IMR-90 (cell line): Measurements from ENCODE around the gene MUC5B. TPM values are rescaled to one million over a fixed set of nuclear protein-coding genes. Genes with fewer than 3 reads are reported as not detected.

Experiments
- ATAC-seq: fragments of 200-7000 bp; cut with Tn5 transposase; 2 replicates; pipeline ENCODE4 v1.9.1; 2020; ENCODE audit warnings: low read depth, mild to moderate bottlenecking, moderate library complexity
- BruUV-seq: library from RNA; stranded (reverse); fragments of 400-500 nt; replicated peaks from 2 replicates; lab custom pipeline; 2021; lab: Mats Ljungman, UMichigan
- CTCF ChIA-PET: fragments of 300-600 bp; formaldehyde crosslinking; extraction: SDS; loops from one replicate; lab custom pipeline; 2021; ENCODE audit warnings: antibody characterized with exemption; lab: Yijun Ruan, JAX
- POLR2A ChIA-PET: fragments of 300-600 bp; sonication (Branson Sonifier 250); formaldehyde crosslinking; loops from one replicate; lab custom pipeline; 2022; ENCODE audit warnings: antibody characterized with exemption; ENCODE audit not compliant: unreplicated experiment; lab: Charles Lee
- DNase-seq: peaks from one replicate; pipeline ENCODE4 v3.0.0; 2013
- H2AFZ ChIP-seq: replicated peaks from 2 replicates; pipeline ENCODE3; 2013; ENCODE audit warnings: low read length, mild to moderate bottlenecking; ENCODE audit not compliant: poor library complexity
- H2AK5ac ChIP-seq: 2 replicates; pipeline ENCODE4 v1.6.1; 2013; ENCODE audit warnings: low read depth, low read length, inconsistent platforms
- H2AK9ac ChIP-seq: replicated peaks from 2 replicates; pipeline ENCODE3; 2013; ENCODE audit warnings: mild to moderate bottlenecking, low read depth, low read length, moderate library complexity; ENCODE audit not compliant: poor library complexity
- H2BK120ac ChIP-seq: 2 replicates; pipeline ENCODE4 v1.6.1; 2013; ENCODE audit warnings: low read depth, low read length, inconsistent platforms
- H2BK15ac ChIP-seq: 3 replicates; pipeline ENCODE4 v1.6.1; 2013; ENCODE audit warnings: low read depth, low read length, inconsistent platforms
- H2BK20ac ChIP-seq: 2 replicates; pipeline ENCODE4 v1.6.1; 2013; ENCODE audit warnings: low read depth, mild to moderate bottlenecking, inconsistent platforms, low read length, moderate library complexity
- H2BK5ac ChIP-seq: 2 replicates; pipeline ENCODE4 v1.6.1; 2013; ENCODE audit warnings: mild to moderate bottlenecking, low read depth, low read length, inconsistent platforms; ENCODE audit not compliant: poor library complexity, severe bottlenecking
- H3K14ac ChIP-seq: replicated peaks from 2 replicates; pipeline ENCODE4 v1.6.1; 2013; ENCODE audit warnings: low read depth, low read length, inconsistent platforms
- H3K18ac ChIP-seq: 2 replicates; pipeline ENCODE4 v1.6.1; 2013; ENCODE audit warnings: low read depth, low read length, control low read depth
- H3K23ac ChIP-seq: 2 replicates; pipeline ENCODE4 v1.6.1; 2013; ENCODE audit warnings: low read depth, low read length, inconsistent platforms
- H3K27ac ChIP-seq: 2 replicates; pipeline ENCODE4 v1.5.1; 2013; ENCODE audit warnings: mild to moderate bottlenecking, control low read depth, low read length; ENCODE audit not compliant: insufficient read depth
- H3K27me3 ChIP-seq: 2 replicates; pipeline ENCODE4 v1.6.1; 2013; ENCODE audit warnings: low read length; ENCODE audit not compliant: control insufficient read depth, insufficient read depth
- H3K36me3 ChIP-seq: 2 replicates; pipeline ENCODE4 v1.6.1; 2013; ENCODE audit warnings: low read length, mixed read lengths; ENCODE audit not compliant: control insufficient read depth, insufficient read depth
- H3K4ac ChIP-seq: 2 replicates; pipeline ENCODE4 v1.6.1; 2013; ENCODE audit warnings: low read depth, low read length, inconsistent platforms
- H3K4me1 ChIP-seq: 2 replicates; pipeline ENCODE4 v1.6.1; 2013; ENCODE audit warnings: low read length, mixed read lengths; ENCODE audit not compliant: control insufficient read depth, insufficient read depth
- H3K4me2 ChIP-seq: 2 replicates; pipeline ENCODE4 v1.6.1; 2013; ENCODE audit warnings: low read depth, mild to moderate bottlenecking, control low read depth, low read length, moderate library complexity
- H3K4me3 ChIP-seq: 2 replicates; pipeline ENCODE4 v1.5.1; 2013; ENCODE audit warnings: low read depth, mild to moderate bottlenecking, control low read depth, low read length, moderate library complexity; ENCODE audit not compliant: insufficient read depth
- H3K56ac ChIP-seq: 2 replicates; pipeline ENCODE4 v1.6.1; 2013; ENCODE audit warnings: low read length, inconsistent platforms; ENCODE audit not compliant: insufficient read depth; ENCODE audit errors: extremely low read depth
- H3K79me1 ChIP-seq, 2 experiments: 2 replicates each; pipeline ENCODE4 v1.6.1; 2013; ENCODE audit warnings: low read length in 2 of 2, inconsistent platforms in 1 of 2, low read depth in 1 of 2
- H3K9ac ChIP-seq: 2 replicates; pipeline ENCODE4 v1.6.1; 2013; ENCODE audit warnings: low read depth, low read length, control low read depth
- H3K9me1 ChIP-seq: 2 replicates; pipeline ENCODE4 v1.6.1; 2013; ENCODE audit warnings: low read length, inconsistent platforms; ENCODE audit not compliant: insufficient read depth
- H3K9me3 ChIP-seq: 2 replicates; pipeline ENCODE4 v1.6.1; 2013; ENCODE audit warnings: low read length; ENCODE audit not compliant: control insufficient read depth, insufficient read depth
- H4K20me1 ChIP-seq: 2 replicates; pipeline ENCODE4 v1.6.1; 2013; ENCODE audit warnings: low read length, inconsistent platforms; ENCODE audit not compliant: insufficient read depth
- H4K5ac ChIP-seq: 2 replicates; pipeline ENCODE4 v1.6.1; 2013; ENCODE audit warnings: mild to moderate bottlenecking, low read depth, low read length, control low read depth
- H4K8ac ChIP-seq, 2 experiments: 2 replicates each; pipeline ENCODE4 v1.6.1; 2013; ENCODE audit warnings: low read depth in 2 of 2, low read length in 2 of 2, control low read depth in 1 of 2, inconsistent platforms in 1 of 2
- H4K91ac ChIP-seq: 2 replicates; pipeline ENCODE4 v1.6.1; 2013; ENCODE audit warnings: low read depth, low read length, inconsistent platforms; ENCODE audit not compliant: insufficient read depth
- CEBPB ChIP-seq: IDR thresholded peaks from 2 replicates; pipeline ENCODE4 v1.6.1; 2012; ENCODE audit warnings: low read depth, low read length, improper control_type of control experiment
- FOS ChIP-seq: fragments of 150-350 bp; IDR thresholded peaks from 2 replicates; pipeline ENCODE4 v1.6.1; 2016; ENCODE audit warnings: low read depth, low read length
- MAFK ChIP-seq: IDR thresholded peaks from 2 replicates; pipeline ENCODE4 v1.6.1; 2012; ENCODE audit warnings: low read depth, low read length, improper control_type of control experiment
- RFX5 ChIP-seq: IDR thresholded peaks from 2 replicates; pipeline ENCODE4 v1.8.0; 2012; ENCODE audit warnings: low read depth, mild to moderate bottlenecking, low read length, moderate library complexity
- SMC3 ChIP-seq: fragments of 150-350 bp; IDR thresholded peaks from 2 replicates; pipeline ENCODE4 v1.6.1; 2016; ENCODE audit warnings: low read depth, mild to moderate bottlenecking, antibody characterized with exemption, low read length, moderate library complexity
- WGBS, 2 experiments: methylation state at CpG; one replicate each; pipeline versions ENCODE4 v1.1.5 to v1.1.7; 2013; ENCODE audit warnings: missing lambda C conversion rate in 2 of 2; ENCODE audit not compliant: insufficient read length in 1 of 2; ENCODE audit errors: extremely low coverage in 2 of 2; 5-methylcytosine and 5-hydroxymethylcytosine counted together
- dilution Hi-C: fragments of 300-500 bp; cut with HindIII; formaldehyde crosslinking; loops from one replicate; pipeline ENCODE4 v1.14.3; 2018; ENCODE audit warnings: low sequenced_read_pairs; ENCODE audit not compliant: unreplicated experiment
- in situ Hi-C: fragments of 300-500 bp; cut with MboI; formaldehyde crosslinking; loops from 3 replicates; pipeline ENCODE4 v1.14.3; 2019; ENCODE audit warnings: low sequenced_read_pairs, inconsistent platforms, mixed read lengths
- intact Hi-C: fragments of 100-400 bp; cut with micrococcal nuclease; formaldehyde crosslinking; loops from 2 replicates; pipeline ENCODE4 v1.10.0; 2022
- polyA plus RNA-seq, 3 experiments: library from polyadenylated mRNA; depleted of rRNA; stranded (reverse); fragments of >200 nt; gene quantifications; 2 replicates each; pipeline ENCODE4 v1.2.3, GENCODE V29; 2012; ENCODE audit warnings: low replicate concordance in 1 of 3
- total RNA-seq: library from RNA; depleted of rRNA; stranded (reverse); fragments of >200 nt; gene quantifications from 2 replicates; pipeline ENCODE4 v1.2.3, GENCODE V29; 2012
- TF ChIP-seq, protein P1 (sequence below): fragments of 150-350 bp; IDR thresholded peaks from 2 replicates; pipeline ENCODE4 v1.6.1; 2017; ENCODE audit warnings: mild to moderate bottlenecking, antibody characterized with exemption, low read length, low read depth
- TF ChIP-seq, protein P2 (sequence below): fragments of 150-350 bp; IDR thresholded peaks from 2 replicates; pipeline ENCODE4 v1.6.1; 2016; ENCODE audit warnings: low read depth, mild to moderate bottlenecking, low read length, moderate library complexity, borderline replicate concordance

Gene MUC5B
- total and polyA plus RNA-seq, 2 of the 4 experiments (the other 2 are of a cell fraction): not detected

- ATAC-seq (no peak), DNase-seq (no peak)
- no TSS peak for BruUV-seq
- no peaks in the 10 kb centered on the region for H4K20me1 ChIP-seq
- no peak overlapping the region for H2BK120ac ChIP-seq
- no peak overlapping the region for H4K5ac ChIP-seq
- H2AFZ ChIP-seq: peak overlapping the region; percentile 21
- no peaks in the 10 kb centered on the region for H3K9me1 ChIP-seq
- H4K8ac ChIP-seq: no peak overlapping the region
- no peak overlapping the region for H2BK5ac ChIP-seq
- no peak overlapping the region for H3K23ac ChIP-seq
- no peak overlapping the region for H3K4ac ChIP-seq
- POLR2A ChIA-PET: no interaction called here
- H3K4me1 ChIP-seq: no peaks in the 10 kb centered on the region
- H3K79me1 ChIP-seq: no peaks in the 10 kb centered on the region
- peaks cover 11% of the 10 kb centered on the region; the same call in 1 of the 2 replicates for H3K27me3 ChIP-seq
- no peak overlapping the region for H2AK9ac ChIP-seq
- H2BK20ac ChIP-seq: no peak overlapping the region
- no peak overlapping the region for H3K4me2 ChIP-seq
- H4K91ac ChIP-seq: no peak overlapping the region
- H2BK15ac ChIP-seq: no peak overlapping the region
- dilution Hi-C loops (no loop called here), intact Hi-C loops (no loop called here), in situ Hi-C loops (loop anchor here (25.0 kb wide), 1 partner anchor 288 kb away; no protein-coding TSS in a partner anchor)
- no peak overlapping the region for H3K18ac ChIP-seq
- no peak overlapping the region for H3K14ac ChIP-seq
- H3K9me3 ChIP-seq: no peaks in the 10 kb centered on the region
- H3K27ac ChIP-seq: no peak overlapping the region
- no peak overlapping the region for H3K56ac ChIP-seq
- WGBS, 2 experiments: 53% methylated on average over 3 of the region's 27 CpGs; no CpG with 5 or more reads in 1 of the 2 experiments
- no peak overlapping the region for H3K9ac ChIP-seq
- CTCF ChIA-PET: no interaction called here
- no peaks in the 10 kb centered on the region for H3K36me3 ChIP-seq
- no peak overlapping the region for H3K4me3 ChIP-seq
- TF ChIP-seq, protein P1, sequence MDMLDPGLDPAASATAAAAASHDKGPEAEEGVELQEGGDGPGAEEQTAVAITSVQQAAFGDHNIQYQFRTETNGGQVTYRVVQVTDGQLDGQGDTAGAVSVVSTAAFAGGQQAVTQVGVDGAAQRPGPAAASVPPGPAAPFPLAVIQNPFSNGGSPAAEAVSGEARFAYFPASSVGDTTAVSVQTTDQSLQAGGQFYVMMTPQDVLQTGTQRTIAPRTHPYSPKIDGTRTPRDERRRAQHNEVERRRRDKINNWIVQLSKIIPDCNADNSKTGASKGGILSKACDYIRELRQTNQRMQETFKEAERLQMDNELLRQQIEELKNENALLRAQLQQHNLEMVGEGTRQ: no peak
- TF ChIP-seq SMC3 (no peak), FOS (no peak), CEBPB (no peak), RFX5 (no peak), MAFK (no peak)
- TF ChIP-seq, protein P2, sequence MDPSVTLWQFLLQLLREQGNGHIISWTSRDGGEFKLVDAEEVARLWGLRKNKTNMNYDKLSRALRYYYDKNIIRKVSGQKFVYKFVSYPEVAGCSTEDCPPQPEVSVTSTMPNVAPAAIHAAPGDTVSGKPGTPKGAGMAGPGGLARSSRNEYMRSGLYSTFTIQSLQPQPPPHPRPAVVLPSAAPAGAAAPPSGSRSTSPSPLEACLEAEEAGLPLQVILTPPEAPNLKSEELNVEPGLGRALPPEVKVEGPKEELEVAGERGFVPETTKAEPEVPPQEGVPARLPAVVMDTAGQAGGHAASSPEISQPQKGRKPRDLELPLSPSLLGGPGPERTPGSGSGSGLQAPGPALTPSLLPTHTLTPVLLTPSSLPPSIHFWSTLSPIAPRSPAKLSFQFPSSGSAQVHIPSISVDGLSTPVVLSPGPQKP: no peak
- H2AK5ac ChIP-seq: no peak overlapping the region
Observed at GRCh38 chr11:1224491-1225385, 1.9 kb downstream of the MUC5B start.
